Esophagus squamous epithelium (tissue), 4 donors: Measurements from ENCODE around the gene CLCN4.

Experiments used
- POLR2A ChIP-seq, 4 donors: fragments of 450-650 bp; IDR thresholded peaks; one replicate each; pipeline ENCODE4 v1.6.1; 2017; ENCODE audit warnings: antibody characterized with exemption in 4 of 4, mild to moderate bottlenecking in 4 of 4, moderate library complexity in 3 of 4
- TF ChIP-seq, protein P1 (sequence below), 6 experiments: fragments of 450-650 bp in 4 of 6; fragments of 200-600 bp in 2 of 6; sonication (generic) in 2 of 6; IDR thresholded peaks; one replicate each; pipeline ENCODE4 v1.5.1; 2016 to 2019; ENCODE audit warnings: antibody characterized with exemption in 6 of 6, mild to moderate bottlenecking in 4 of 6, moderate library complexity in 4 of 6

GRCh38 chrX:10197279-10198210 lies 40.8 kb downstream of the CLCN4 start:
- TF ChIP-seq, protein P1, sequence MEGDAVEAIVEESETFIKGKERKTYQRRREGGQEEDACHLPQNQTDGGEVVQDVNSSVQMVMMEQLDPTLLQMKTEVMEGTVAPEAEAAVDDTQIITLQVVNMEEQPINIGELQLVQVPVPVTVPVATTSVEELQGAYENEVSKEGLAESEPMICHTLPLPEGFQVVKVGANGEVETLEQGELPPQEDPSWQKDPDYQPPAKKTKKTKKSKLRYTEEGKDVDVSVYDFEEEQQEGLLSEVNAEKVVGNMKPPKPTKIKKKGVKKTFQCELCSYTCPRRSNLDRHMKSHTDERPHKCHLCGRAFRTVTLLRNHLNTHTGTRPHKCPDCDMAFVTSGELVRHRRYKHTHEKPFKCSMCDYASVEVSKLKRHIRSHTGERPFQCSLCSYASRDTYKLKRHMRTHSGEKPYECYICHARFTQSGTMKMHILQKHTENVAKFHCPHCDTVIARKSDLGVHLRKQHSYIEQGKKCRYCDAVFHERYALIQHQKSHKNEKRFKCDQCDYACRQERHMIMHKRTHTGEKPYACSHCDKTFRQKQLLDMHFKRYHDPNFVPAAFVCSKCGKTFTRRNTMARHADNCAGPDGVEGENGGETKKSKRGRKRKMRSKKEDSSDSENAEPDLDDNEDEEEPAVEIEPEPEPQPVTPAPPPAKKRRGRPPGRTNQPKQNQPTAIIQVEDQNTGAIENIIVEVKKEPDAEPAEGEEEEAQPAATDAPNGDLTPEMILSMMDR (IDR thresholded peaks at IDR 0.05) = no peak
- no peak for TF ChIP-seq POLR2A (IDR thresholded peaks at IDR 0.05)
